B cell (primary cell): ENCODE results near the gene DCBLD2.

Source experiments
- CTCF ChIP-seq: fragments of 200-600 bp; IDR thresholded peaks from one replicate; pipeline ENCODE4 v1.8.0; 2022; ENCODE audit warnings: antibody characterized with exemption, mild to moderate bottlenecking
- EZH2 ChIP-seq: IDR thresholded peaks from 2 replicates; pipeline ENCODE4 v1.6.1; 2012; ENCODE audit warnings: borderline replicate concordance, low read depth, mild to moderate bottlenecking, moderate library complexity, low read length; ENCODE audit not compliant: insufficient read depth, poor library complexity, severe bottlenecking

- TF ChIP-seq CTCF (no peak), EZH2 (no peak)
Observed at GRCh38 chr3:98846101-98846500, 55.4 kb downstream of the DCBLD2 start.
